LNCAP (cell line): ENCODE measurements around the gene CNPPD1.

Source experiments
- CTCF ChIP-seq: fragments of 450-650 bp; IDR thresholded peaks from 2 replicates; pipeline ENCODE4 v1.5.1; 2017; ENCODE audit warnings: mild to moderate bottlenecking

The CNPPD1 gene

GRCh38 chr2:219178377-219179175, 1.9 kb upstream of the CNPPD1 start:
- TF ChIP-seq CTCF: peak; percentile 27; the same call in 1 of the 2 replicates

- TF ChIP-seq CTCF: peak; percentile 54
These were observed 1.0 kb upstream of the CNPPD1 start, which contains the start of gene RETREG2 for GRCh38 chr2:219177552-219178376. Gene RETREG2, plus strand, starts transcription at chr2:219178275. Its CDS starts 78 bp downstream, at chr2:219178353.

GRCh38 chr2:219175928-219176817, 552 bp downstream of the CNPPD1 start:
- TF ChIP-seq CTCF: no peak; the same call in 1 of the 2 replicates

- no peak for TF ChIP-seq CTCF
These were observed 1.2 kb downstream of the CNPPD1 start for GRCh38 chr2:219175486-219175885.

- no peak for TF ChIP-seq CTCF
These were observed 1.9 kb downstream of the CNPPD1 start for GRCh38 chr2:219174801-219175200.

GRCh38 chr2:219174146-219174545, 2.6 kb downstream of the CNPPD1 start:
- no peak for TF ChIP-seq CTCF

GRCh38 chr2:219173176-219173575, 3.5 kb downstream of the CNPPD1 start:
- TF ChIP-seq CTCF: no peak
